GM12878 (cell line): ENCODE data around the gene KRTAP5-4. TPM values are rescaled to one million over a fixed set of nuclear protein-coding genes. Genes with fewer than 3 reads are reported as not detected.

Experiments used
- ATAC-seq: fragments of 200-7000 bp; cut with Tn5 transposase; 3 replicates; pipeline ENCODE4 v1.9.1; 2020; ENCODE audit warnings: mild to moderate bottlenecking, moderate library complexity
- BruUV-seq: library from RNA; stranded (reverse); fragments of 400-500 nt; replicated peaks from 2 replicates; lab custom pipeline; 2021; lab: Mats Ljungman, UMichigan
- CTCF ChIA-PET: fragments of 300-600 bp; sonication (Branson Sonifier 250); formaldehyde crosslinking; extraction: SDS; loops from one replicate; lab custom pipeline; 2021; ENCODE audit warnings: inconsistent platforms; lab: Yijun Ruan, JAX
- POLR2A ChIA-PET: fragments of 350-600 bp; formaldehyde crosslinking; extraction: SDS; loops from one replicate; lab custom pipeline; 2021; ENCODE audit warnings: inconsistent platforms; lab: Charles Lee
- RAD21 ChIA-PET: fragments of 300-600 bp; sonication (Branson Sonifier 250); formaldehyde crosslinking; loops from one replicate; lab custom pipeline; 2023; ENCODE audit warnings: antibody characterized with exemption; ENCODE audit not compliant: unreplicated experiment; lab: Charles Lee
- SMC1A ChIA-PET: fragments of 300-600 bp; sonication (Branson Sonifier 250); formaldehyde crosslinking; loops from one replicate; lab custom pipeline; 2023; ENCODE audit not compliant: unreplicated experiment, uncharacterized antibody; lab: Charles Lee
- DNase-seq: peaks from one replicate; pipeline ENCODE4 v3.0.0-alpha.2; 2011; ENCODE audit warnings: low read depth, low spot score
- FAIRE-seq: peaks from 3 replicates; lab custom pipeline; 2011; peaks lifted over from hg19 to GRCh38; lab: Jason Lieb, UNC
- H2AFZ ChIP-seq: 2 replicates; pipeline ENCODE4 v1.6.0; 2011; ENCODE audit warnings: low read depth, low read length, control low read depth; ENCODE audit not compliant: control insufficient read depth
- H3K27ac ChIP-seq: 2 replicates; pipeline ENCODE4 v1.5.1; 2011; ENCODE audit warnings: control low read depth; ENCODE audit not compliant: control insufficient read depth, insufficient read depth
- H3K27me3 ChIP-seq, 2 experiments: replicated peaks in 1 of 2; 2 replicates each; pipeline versions ENCODE4 v1.6.0 to v1.6.1; 2011; ENCODE audit warnings: low read length in 1 of 2; ENCODE audit not compliant: control insufficient read depth in 2 of 2, insufficient read depth in 2 of 2
- H3K36me3 ChIP-seq, 2 experiments: 2 replicates each; pipeline ENCODE4 v1.5.1; 2011; ENCODE audit warnings: low read length in 1 of 2; ENCODE audit not compliant: control insufficient read depth in 2 of 2, insufficient read depth in 2 of 2
- H3K4me1 ChIP-seq: 2 replicates; pipeline ENCODE4 v1.6.1; 2011; ENCODE audit warnings: mild to moderate bottlenecking, low read length, moderate library complexity, mixed read lengths; ENCODE audit not compliant: control insufficient read depth, insufficient read depth
- H3K4me2 ChIP-seq: 2 replicates; pipeline ENCODE4 v1.6.0; 2011; ENCODE audit warnings: control low read depth; ENCODE audit not compliant: control insufficient read depth, insufficient read depth
- H3K4me3 ChIP-seq: fragments of 200-600 bp; sonication (generic); 2 replicates; pipeline ENCODE4 v1.5.1; 2016
- H3K79me2 ChIP-seq: 2 replicates; pipeline ENCODE4 v1.6.0; 2011; ENCODE audit warnings: low read length; ENCODE audit not compliant: control insufficient read depth, insufficient read depth
- H3K9ac ChIP-seq: 2 replicates; pipeline ENCODE4 v1.8.0; 2011; ENCODE audit warnings: low read length, control low read depth, mixed read lengths; ENCODE audit not compliant: control insufficient read depth, insufficient read depth
- H3K9me3 ChIP-seq: replicated peaks from 3 replicates; pipeline ENCODE4 v1.5.1; 2011; ENCODE audit warnings: mild to moderate bottlenecking, low read length; ENCODE audit not compliant: control insufficient read depth, insufficient read depth
- H4K20me1 ChIP-seq: 2 replicates; pipeline ENCODE4 v1.6.0; 2011; ENCODE audit not compliant: control insufficient read depth, insufficient read depth
- BACH1 ChIP-seq: fragments of 450-650 bp; IDR thresholded peaks from 2 replicates; pipeline ENCODE4 v1.6.1; 2017; ENCODE audit warnings: mild to moderate bottlenecking, borderline replicate concordance
- CREB1 ChIP-seq: IDR thresholded peaks from 2 replicates; pipeline ENCODE4 v1.6.1; 2012; ENCODE audit warnings: low read depth, mild to moderate bottlenecking, inconsistent platforms
- DPF2 ChIP-seq: fragments of 450-650 bp; IDR thresholded peaks from 2 replicates; pipeline ENCODE4 v1.6.1; 2017; ENCODE audit warnings: mild to moderate bottlenecking
- GATAD2B ChIP-seq: fragments of 450-650 bp; conservative IDR thresholded peaks from 2 replicates; pipeline ENCODE4 v1.6.1; 2017; ENCODE audit warnings: low read depth, mild to moderate bottlenecking, moderate library complexity
- IKZF1 ChIP-seq: fragments of 450-650 bp; conservative IDR thresholded peaks from 2 replicates; pipeline ENCODE4 v1.6.1; 2017; ENCODE audit warnings: antibody characterized with exemption, mild to moderate bottlenecking
- JUND ChIP-seq: IDR thresholded peaks from 2 replicates; pipeline ENCODE4 v1.6.1; 2012; ENCODE audit warnings: low read depth, mild to moderate bottlenecking, low read length, improper control_type of control experiment, moderate library complexity
- KLF5 ChIP-seq: fragments of 450-650 bp; IDR thresholded peaks from 2 replicates; pipeline ENCODE4 v1.6.1; 2014; ENCODE audit warnings: mild to moderate bottlenecking; ENCODE audit not compliant: partially characterized antibody
- NFYB ChIP-seq: IDR thresholded peaks from 2 replicates; pipeline ENCODE4 v1.6.1; 2011; ENCODE audit warnings: low read depth, mild to moderate bottlenecking, low read length, improper control_type of control experiment, moderate library complexity; ENCODE audit not compliant: insufficient read depth
- NR2F1 ChIP-seq: fragments of 450-650 bp; conservative IDR thresholded peaks from 2 replicates; pipeline ENCODE4 v1.6.1; 2017; ENCODE audit warnings: mild to moderate bottlenecking
- POLR2A ChIP-seq: IDR thresholded peaks from 2 replicates; pipeline ENCODE4 v1.6.1; 2011; ENCODE audit warnings: low read depth, mild to moderate bottlenecking, low read length
- RAD51 ChIP-seq: fragments of 450-650 bp; IDR thresholded peaks from 2 replicates; pipeline ENCODE4 v1.6.1; 2016; ENCODE audit warnings: moderate library complexity, mild to moderate bottlenecking, inconsistent platforms
- RFX5 ChIP-seq: IDR thresholded peaks from 2 replicates; pipeline ENCODE4 v1.6.1; 2011; ENCODE audit warnings: low read depth, low read length, improper control_type of control experiment
- TCF7 ChIP-seq: IDR thresholded peaks from 2 replicates; pipeline ENCODE4 v1.6.1; 2014; ENCODE audit warnings: antibody characterized with exemption, borderline replicate concordance
- WRNIP1 ChIP-seq: IDR thresholded peaks from 2 replicates; pipeline ENCODE4 v1.6.1; 2011; ENCODE audit warnings: low read depth, low read length, improper control_type of control experiment, borderline replicate concordance
- YY1 ChIP-seq: IDR thresholded peaks from 2 replicates; pipeline ENCODE4 v1.6.1; 2011; ENCODE audit warnings: low read depth, mild to moderate bottlenecking, low read length
- ZBED1 ChIP-seq: IDR thresholded peaks from 2 replicates; pipeline ENCODE4 v1.6.1; 2016; ENCODE audit warnings: borderline replicate concordance
- ZNF24 ChIP-seq: fragments of 450-650 bp; IDR thresholded peaks from 2 replicates; pipeline ENCODE4 v1.6.1; 2017; ENCODE audit warnings: antibody characterized with exemption, mild to moderate bottlenecking
- WGBS: methylation state at CpG from one replicate; pipeline ENCODE4 v1.1.6; 2016; ENCODE audit warnings: low lambda C conversion rate; ENCODE audit not compliant: insufficient replicate concordance, insufficient coverage; ENCODE audit errors: missing lambda C conversion rate; 5-methylcytosine and 5-hydroxymethylcytosine counted together
- in situ Hi-C: fragments of 300-500 bp; cut with MboI; formaldehyde crosslinking; loops from 9 replicates; pipeline ENCODE4 v1.14.3; 2018; ENCODE audit warnings: mixed read lengths
- intact Hi-C: fragments of 100-400 bp; cut with micrococcal nuclease; formaldehyde crosslinking; loops from one replicate; pipeline ENCODE4 v1.14.2; 2022; ENCODE audit not compliant: unreplicated experiment
- polyA plus RNA-seq, 11 experiments: library from polyadenylated mRNA; depleted of rRNA in 4 of 11; unstranded in 6 of 11; stranded (reverse) in 5 of 11; fragments of >200 nt; fragmentation: Nextera tagmentation in 4 of 11; fragmentation: Illumina TruSeq in 1 of 11; extraction: Ambion mirVana in 4 of 11; extraction: Trizol in 1 of 11; gene quantifications; 1 replicate in 1 of 11; 2 replicates in 10 of 11; pipeline versions ENCODE4 v1.2.1 to v1.2.3, GENCODE V29; 2011 to 2016; ENCODE audit warnings: inconsistent platforms in 2 of 11, missing spikeins in 2 of 11, low read depth in 1 of 11
- total RNA-seq, 4 experiments: library from RNA; depleted of rRNA in 3 of 4; stranded (reverse); fragments of >200 nt in 3 of 4; fragmentation: Illumina TruSeq in 1 of 4; extraction: Trizol in 1 of 4; gene quantifications; 2 replicates each; pipeline versions ENCODE4 v1.2.1 to v1.2.3, GENCODE V29; 2013 to 2021
- TF ChIP-seq, protein P1 (sequence below): IDR thresholded peaks from 2 replicates; pipeline ENCODE4 v1.6.1; 2011; ENCODE audit warnings: mild to moderate bottlenecking, low read depth, low read length, moderate library complexity; ENCODE audit not compliant: insufficient replicate concordance
- TF ChIP-seq, protein P2 (sequence below): fragments of 450-650 bp; IDR thresholded peaks from 2 replicates; pipeline ENCODE4 v1.6.1; 2016; ENCODE audit warnings: mild to moderate bottlenecking
- TF ChIP-seq, protein P3 (sequence below): IDR thresholded peaks from 2 replicates; pipeline ENCODE4 v1.6.1; 2012; ENCODE audit warnings: low read length, inconsistent platforms
- TF ChIP-seq, protein P4 (sequence below): IDR thresholded peaks from 2 replicates; pipeline ENCODE4 v1.6.1; 2011; ENCODE audit warnings: low read depth, mild to moderate bottlenecking, low read length, moderate library complexity, borderline replicate concordance; ENCODE audit errors: extremely low read depth

KRTAP5-4 gene
- total and polyA plus RNA-seq, 10 of the 15 experiments (the other 5 are each of a cell fraction or from before 2014, with no cell fraction given) = not detected

DNA sequence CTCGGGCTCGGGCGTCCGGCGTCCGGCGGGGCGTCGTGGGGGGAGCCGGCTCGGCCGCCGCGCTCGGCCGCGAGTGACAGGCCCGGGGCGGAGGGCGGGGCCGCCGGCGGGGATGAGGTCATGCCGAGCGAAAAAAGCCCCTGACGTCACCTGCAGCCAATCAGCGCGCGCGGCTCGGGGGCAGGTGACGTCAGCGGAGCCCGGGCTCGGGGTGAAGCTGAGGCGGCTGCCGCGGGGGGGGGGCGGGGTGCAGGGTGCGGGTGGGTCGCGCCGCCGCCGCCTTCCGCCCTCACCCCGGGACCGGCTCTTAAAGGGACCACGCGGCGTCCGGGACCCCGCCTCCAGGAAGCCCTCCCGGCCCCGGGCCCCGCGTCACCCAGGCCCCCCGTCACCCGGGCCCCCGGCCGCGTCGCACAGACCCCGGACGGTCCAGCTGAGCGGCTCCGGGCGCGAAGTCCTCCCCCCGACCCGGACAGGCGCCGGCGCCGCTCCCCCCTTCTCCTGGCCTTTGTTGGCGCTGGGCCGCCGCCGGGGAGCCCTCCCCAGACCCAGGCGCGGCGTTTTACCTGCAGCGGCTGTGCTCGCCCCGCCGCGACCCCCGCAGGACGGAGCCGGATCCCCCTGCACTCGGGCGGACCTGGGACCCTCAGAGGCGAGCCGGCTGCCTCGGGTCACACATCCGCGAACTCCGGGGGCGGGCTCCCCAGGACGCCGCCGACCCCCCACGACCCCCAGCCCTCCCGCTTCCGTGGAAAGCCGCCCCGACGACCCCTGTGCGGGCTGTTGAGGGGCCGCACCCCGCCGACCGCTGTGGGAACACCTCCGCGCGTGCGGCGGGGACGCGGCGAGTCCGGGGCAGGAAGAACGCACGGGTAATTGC lies 49.5 kb downstream of the KRTAP5-4 start, which contains the start of gene DUSP8:
Gene DUSP8 (minus strand): TSS at position 75 of the 880 bp plus-strand sequence. CDS start 6,445 bp downstream, outside the sequence.
- ChIA-PET POLR2A (no interaction called here), RAD21 (interaction anchor here (1.1 to 1.3 kb wide), 2 partner anchors 35 to 58 kb away, joined by 3 to 4 read pairs; no protein-coding TSS in a partner anchor), SMC1A (no interaction called here), CTCF (interaction anchor here (0.7 to 1.0 kb wide), 2 partner anchors 26 to 51 kb away, joined by 3 to 4 read pairs; no protein-coding TSS in a partner anchor)
- H3K79me2 ChIP-seq = no peaks in the 10 kb centered on the region
- H3K36me3 ChIP-seq = no peaks in the 10 kb centered on the region
- no peak within 1 kb of the TSS for H3K4me3 ChIP-seq
- no peak within 1 kb of the TSS for H3K27ac ChIP-seq
- H2AFZ ChIP-seq = no peak within 1 kb of the TSS
- H3K27me3 ChIP-seq = peaks cover 3 to 10% of the 10 kb centered on the region in 2 experiments; a peak in 3 of 4 replicates
- no peaks in the 10 kb centered on the region; the same call in 2 of the 3 replicates for H3K9me3 ChIP-seq
- in situ Hi-C loops (no loop called here), intact Hi-C loops (loop anchor here (10.0 kb wide), 2 partner anchors 268 to 458 kb away; partner anchors contain the start of gene TOLLIP)
- FAIRE-seq (no peak), DNase-seq (no peak), ATAC-seq (peak; percentile 68)
- no peak within 1 kb of the TSS for H3K9ac ChIP-seq
- no TSS peak for BruUV-seq
- WGBS = 2% methylated on average over 34 of the region's 124 CpGs
- H3K4me1 ChIP-seq = no peaks in the 10 kb centered on the region
- no peaks in the 10 kb centered on the region for H4K20me1 ChIP-seq
- H3K4me2 ChIP-seq = peak within 1 kb of the TSS; percentile 64
- TF ChIP-seq POLR2A = 0 out of 2 replicates have a peak, but pooled peaks have one; percentile 29
- TF ChIP-seq JUND = peak; percentile 82
- TF ChIP-seq GATAD2B = 0 out of 2 replicates have a peak, but pooled peaks have one; percentile 36
- TF ChIP-seq KLF5 = no peak
- TF ChIP-seq NR2F1 = 0 out of 2 replicates have a peak, but pooled peaks have one; percentile 17
- 0 out of 2 replicates have a peak, but pooled peaks have one; percentile 15 for TF ChIP-seq IKZF1
- TF ChIP-seq, protein P1, sequence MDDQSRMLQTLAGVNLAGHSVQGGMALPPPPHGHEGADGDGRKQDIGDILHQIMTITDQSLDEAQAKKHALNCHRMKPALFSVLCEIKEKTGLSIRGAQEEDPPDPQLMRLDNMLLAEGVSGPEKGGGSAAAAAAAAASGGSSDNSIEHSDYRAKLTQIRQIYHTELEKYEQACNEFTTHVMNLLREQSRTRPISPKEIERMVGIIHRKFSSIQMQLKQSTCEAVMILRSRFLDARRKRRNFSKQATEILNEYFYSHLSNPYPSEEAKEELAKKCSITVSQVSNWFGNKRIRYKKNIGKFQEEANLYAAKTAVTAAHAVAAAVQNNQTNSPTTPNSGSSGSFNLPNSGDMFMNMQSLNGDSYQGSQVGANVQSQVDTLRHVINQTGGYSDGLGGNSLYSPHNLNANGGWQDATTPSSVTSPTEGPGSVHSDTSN = peak; percentile 65
- no peak for TF ChIP-seq TCF7
- TF ChIP-seq RFX5 = no peak
- TF ChIP-seq BACH1 = no peak
- TF ChIP-seq, protein P2, sequence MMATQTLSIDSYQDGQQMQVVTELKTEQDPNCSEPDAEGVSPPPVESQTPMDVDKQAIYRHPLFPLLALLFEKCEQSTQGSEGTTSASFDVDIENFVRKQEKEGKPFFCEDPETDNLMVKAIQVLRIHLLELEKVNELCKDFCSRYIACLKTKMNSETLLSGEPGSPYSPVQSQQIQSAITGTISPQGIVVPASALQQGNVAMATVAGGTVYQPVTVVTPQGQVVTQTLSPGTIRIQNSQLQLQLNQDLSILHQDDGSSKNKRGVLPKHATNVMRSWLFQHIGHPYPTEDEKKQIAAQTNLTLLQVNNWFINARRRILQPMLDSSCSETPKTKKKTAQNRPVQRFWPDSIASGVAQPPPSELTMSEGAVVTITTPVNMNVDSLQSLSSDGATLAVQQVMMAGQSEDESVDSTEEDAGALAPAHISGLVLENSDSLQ = 0 out of 2 replicates have a peak, but pooled peaks have one; percentile 20
- TF ChIP-seq ZBED1 = no peak
- TF ChIP-seq, protein P3, sequence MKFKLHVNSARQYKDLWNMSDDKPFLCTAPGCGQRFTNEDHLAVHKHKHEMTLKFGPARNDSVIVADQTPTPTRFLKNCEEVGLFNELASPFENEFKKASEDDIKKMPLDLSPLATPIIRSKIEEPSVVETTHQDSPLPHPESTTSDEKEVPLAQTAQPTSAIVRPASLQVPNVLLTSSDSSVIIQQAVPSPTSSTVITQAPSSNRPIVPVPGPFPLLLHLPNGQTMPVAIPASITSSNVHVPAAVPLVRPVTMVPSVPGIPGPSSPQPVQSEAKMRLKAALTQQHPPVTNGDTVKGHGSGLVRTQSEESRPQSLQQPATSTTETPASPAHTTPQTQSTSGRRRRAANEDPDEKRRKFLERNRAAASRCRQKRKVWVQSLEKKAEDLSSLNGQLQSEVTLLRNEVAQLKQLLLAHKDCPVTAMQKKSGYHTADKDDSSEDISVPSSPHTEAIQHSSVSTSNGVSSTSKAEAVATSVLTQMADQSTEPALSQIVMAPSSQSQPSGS = peak; percentile 91
- no peak for TF ChIP-seq YY1
- 0 out of 2 replicates have a peak, but pooled peaks have one; percentile 36 for TF ChIP-seq DPF2
- no peak for TF ChIP-seq ZNF24
- TF ChIP-seq WRNIP1 = no peak
- TF ChIP-seq RAD51 = no peak
- TF ChIP-seq, protein P4, sequence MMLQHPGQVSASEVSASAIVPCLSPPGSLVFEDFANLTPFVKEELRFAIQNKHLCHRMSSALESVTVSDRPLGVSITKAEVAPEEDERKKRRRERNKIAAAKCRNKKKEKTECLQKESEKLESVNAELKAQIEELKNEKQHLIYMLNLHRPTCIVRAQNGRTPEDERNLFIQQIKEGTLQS = no peak
- TF ChIP-seq NFYB = peak; percentile 81; the same call in 1 of the 2 replicates
- TF ChIP-seq CREB1 = peak; percentile 88
